GM12891 (cell line): ENCODE measurements around the gene IGFLR1.
"Not testable (repeated sequence)": the region's sequence is repeated elsewhere in the genome, so short reads cannot be mapped to it uniquely, and the experiment has no call there.

Source experiments
- PAX5 ChIP-seq: IDR thresholded peaks from 2 replicates; pipeline ENCODE4 v1.6.1; 2011; ENCODE audit warnings: low read length, moderate library complexity, mild to moderate bottlenecking; ENCODE audit not compliant: insufficient read depth, severe bottlenecking
- POLR2A ChIP-seq: IDR thresholded peaks from 2 replicates; pipeline ENCODE4 v1.6.1; 2011; ENCODE audit warnings: low read depth, low read length, control low read depth
- POLR2AphosphoS5 ChIP-seq: IDR thresholded peaks from 2 replicates; pipeline ENCODE4 v1.6.1; 2011; ENCODE audit warnings: low read depth, low read length, control low read depth
- POU2F2 ChIP-seq: IDR thresholded peaks from 2 replicates; pipeline ENCODE4 v1.6.1; 2011; ENCODE audit warnings: low read depth, mild to moderate bottlenecking, control low read depth, low read length, moderate library complexity
- SPI1 ChIP-seq: IDR thresholded peaks from 2 replicates; pipeline ENCODE4 v1.6.1; 2011; ENCODE audit warnings: low read depth, low read length, control low read depth
- TAF1 ChIP-seq: IDR thresholded peaks from 2 replicates; pipeline ENCODE4 v1.6.1; 2011; ENCODE audit warnings: low read depth, low read length, control low read depth

DNA sequence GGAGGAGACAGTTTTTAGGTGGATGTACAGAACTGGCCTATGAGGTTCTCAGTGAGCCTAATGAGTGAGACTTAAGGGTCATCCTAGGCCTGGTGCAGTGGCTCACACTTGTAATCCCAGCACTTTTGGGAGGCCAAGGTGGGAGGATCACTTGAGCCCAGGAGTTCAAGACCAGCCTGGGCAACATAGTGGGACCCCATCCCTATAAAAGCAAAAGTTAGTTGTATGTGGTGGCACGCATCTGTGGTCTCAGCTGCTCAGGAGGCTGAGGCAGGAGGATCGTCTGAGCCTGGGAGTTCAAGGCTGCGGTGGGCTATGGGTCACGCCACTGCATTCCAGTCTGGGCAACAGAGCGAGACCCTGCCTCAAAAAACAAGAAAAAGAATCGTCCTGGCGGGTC lies 18.1 kb downstream of the IGFLR1 start:
- TF ChIP-seq TAF1, POLR2AphosphoS5, POLR2A, PAX5, SPI1, POU2F2: not testable (repeated sequence)
